ENCODE measurements around the gene DHRS3.
"Not testable (repeated sequence)": the region's sequence is repeated elsewhere in the genome, so short reads cannot be mapped to it uniquely, and the experiment has no call there.

Gene DHRS3

GRCh38 chr1:12529640-12530174 lies 88.3 kb downstream of the DHRS3 start:
- 92 to 94% methylated on average over 3 of the region's 3 CpGs for WGBS, 2 experiments
- no peaks in the 10 kb centered on the region for H3K27me3 ChIP-seq (ENCODE audit: control insufficient read depth, insufficient read depth, low read length, poor library complexity, severe bottlenecking)
- H3K27ac ChIP-seq (ENCODE audit: insufficient read depth, low read depth, low read length, poor library complexity, severe bottlenecking) = no peak overlapping the region
- H3K4me1 ChIP-seq (ENCODE audit: control insufficient read depth, insufficient read depth, low read length) = no peaks in the 10 kb centered on the region
- no peaks in the 10 kb centered on the region for H3K9me3 ChIP-seq (ENCODE audit: control insufficient read depth, low read length)
- H3K4me3 ChIP-seq (ENCODE audit: insufficient read depth, low read depth, low read length) = no peak overlapping the region
- H3K36me3 ChIP-seq (ENCODE audit: control insufficient read depth, insufficient read depth, low read length) = no peaks in the 10 kb centered on the region

DNA sequence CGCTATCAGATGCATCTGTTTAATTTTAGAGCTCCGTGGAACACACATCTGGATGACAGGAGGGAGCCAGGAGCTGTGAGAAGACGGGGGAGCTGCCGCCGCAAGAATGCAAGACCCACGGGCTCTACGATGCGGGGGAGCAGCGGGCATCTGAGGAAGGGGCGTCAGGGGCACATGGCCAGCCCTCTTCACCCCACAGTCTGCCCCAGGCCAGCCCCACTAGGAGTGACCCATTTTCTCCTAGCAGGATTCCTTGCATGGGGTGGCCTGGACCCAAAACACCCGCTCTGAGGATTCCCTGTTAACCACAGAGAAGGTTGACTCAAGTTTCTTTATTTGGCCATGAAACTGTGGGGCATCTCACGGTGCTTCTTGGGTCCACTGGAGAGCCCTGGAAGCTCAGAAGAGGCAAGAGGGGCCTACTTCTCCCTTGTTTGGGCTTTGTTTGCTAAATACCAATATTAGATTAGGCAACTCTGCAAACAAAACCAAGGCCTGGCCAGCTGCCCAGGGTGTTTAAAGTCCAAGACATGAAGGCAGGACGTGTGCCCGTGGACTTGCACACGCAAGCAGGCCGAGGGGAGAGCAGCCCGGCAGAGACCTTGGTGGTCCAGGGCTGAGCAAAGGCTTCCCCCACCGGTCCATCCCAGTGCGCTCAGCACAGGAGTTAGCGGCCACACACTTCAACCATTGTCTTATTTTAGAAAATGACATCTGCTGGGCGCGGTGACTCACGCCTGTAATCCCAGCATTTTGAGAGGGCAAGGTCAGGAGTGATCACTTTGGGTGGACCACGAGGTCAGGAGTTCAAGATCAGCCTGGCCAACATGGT lies 89.8 kb downstream of the DHRS3 start:
- Histone ChIP-seq H3K4me3 (ENCODE audit: insufficient read depth, low read depth, low read length) (no peak overlapping the region), H3K27me3 (ENCODE audit: control insufficient read depth, insufficient read depth, low read length, poor library complexity, severe bottlenecking) (no peaks in the 10 kb centered on the region), H3K4me1 (ENCODE audit: control insufficient read depth, insufficient read depth, low read length) (no peaks in the 10 kb centered on the region), H3K27ac (ENCODE audit: insufficient read depth, low read depth, low read length, poor library complexity, severe bottlenecking) (no peak overlapping the region), H3K9me3 (ENCODE audit: control insufficient read depth, low read length) (no peaks in the 10 kb centered on the region), H3K36me3 (ENCODE audit: control insufficient read depth, insufficient read depth, low read length) (no peaks in the 10 kb centered on the region)
- 94% methylated on average over 24 of the region's 24 CpGs for WGBS, 2 experiments

GRCh38 chr1:12527564-12527963 lies 90.4 kb downstream of the DHRS3 start:
- H3K27me3 ChIP-seq (ENCODE audit: control insufficient read depth, insufficient read depth, low read length, poor library complexity, severe bottlenecking) = no peaks in the 10 kb centered on the region
- no peaks in the 10 kb centered on the region for H3K9me3 ChIP-seq (ENCODE audit: control insufficient read depth, low read length)
- no peak overlapping the region for H3K27ac ChIP-seq (ENCODE audit: insufficient read depth, low read depth, low read length, poor library complexity, severe bottlenecking)
- no peaks in the 10 kb centered on the region for H3K4me1 ChIP-seq (ENCODE audit: control insufficient read depth, insufficient read depth, low read length)
- no peaks in the 10 kb centered on the region for H3K36me3 ChIP-seq (ENCODE audit: control insufficient read depth, insufficient read depth, low read length)
- WGBS, 2 experiments = 95 to 96% methylated on average over 16 of the region's 16 CpGs
- H3K4me3 ChIP-seq (ENCODE audit: insufficient read depth, low read depth, low read length) = no peak overlapping the region

- no peak overlapping the region for H3K27ac ChIP-seq (ENCODE audit: insufficient read depth, low read depth, low read length, poor library complexity, severe bottlenecking)
- H3K4me3 ChIP-seq (ENCODE audit: insufficient read depth, low read depth, low read length) = no peak overlapping the region
- H3K9me3 ChIP-seq (ENCODE audit: control insufficient read depth, low read length) = no peaks in the 10 kb centered on the region
- H3K4me1 ChIP-seq (ENCODE audit: control insufficient read depth, insufficient read depth, low read length) = no peaks in the 10 kb centered on the region
- 92 to 94% methylated on average over 13 of the region's 13 CpGs for WGBS, 2 experiments
- H3K27me3 ChIP-seq (ENCODE audit: control insufficient read depth, insufficient read depth, low read length, poor library complexity, severe bottlenecking) = no peaks in the 10 kb centered on the region
- H3K36me3 ChIP-seq (ENCODE audit: control insufficient read depth, insufficient read depth, low read length) = no peaks in the 10 kb centered on the region
These were observed 92.5 kb downstream of the DHRS3 start for GRCh38 chr1:12525311-12526181.

DNA sequence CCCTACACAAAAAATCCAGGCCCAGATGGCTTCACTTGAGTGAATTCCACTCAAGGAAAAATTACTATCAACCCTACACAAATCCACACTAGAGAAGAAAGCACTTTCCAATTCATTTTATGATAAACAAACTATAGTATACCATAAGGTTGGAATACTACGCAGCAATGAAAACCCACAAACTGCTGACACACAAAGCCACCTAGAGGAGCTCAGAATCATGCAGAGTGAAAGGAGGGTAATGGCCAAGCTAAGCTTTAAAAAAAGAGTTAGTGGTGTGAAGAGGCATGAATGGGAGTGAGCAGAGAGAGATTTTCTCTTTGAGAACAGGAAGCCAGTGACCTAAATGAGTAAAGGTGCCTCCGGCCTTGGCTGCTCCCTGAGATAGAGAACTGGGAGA lies 93.7 kb downstream of the DHRS3 start:
- no peak overlapping the region for H3K27ac ChIP-seq (ENCODE audit: insufficient read depth, low read depth, low read length, poor library complexity, severe bottlenecking)
- WGBS, 2 experiments = 88 to 95% methylated on average over 1 to 2 of the region's 2 CpGs

DNA sequence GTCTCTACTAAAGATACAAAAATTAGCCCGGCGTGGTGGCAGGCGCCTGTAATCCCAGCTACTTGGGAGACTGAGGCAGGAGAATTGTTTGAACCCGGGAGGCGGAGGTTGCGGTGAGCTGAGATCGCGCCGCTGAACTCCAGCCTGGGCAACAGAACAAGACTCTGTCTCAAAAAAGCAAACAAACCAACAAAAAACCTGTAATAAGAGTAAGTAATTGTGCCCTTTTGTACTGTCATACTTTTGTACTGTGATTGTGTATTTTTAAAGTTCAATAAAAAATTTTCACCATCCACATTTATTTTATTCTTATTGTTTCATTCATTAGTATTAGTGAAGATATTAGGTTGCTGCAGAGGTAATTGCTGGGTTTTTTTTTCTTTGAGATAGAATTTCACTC lies 95.2 kb downstream of the DHRS3 start:
- H3K27ac ChIP-seq (ENCODE audit: insufficient read depth, low read depth, low read length, poor library complexity, severe bottlenecking); H3K36me3 ChIP-seq (ENCODE audit: control insufficient read depth, insufficient read depth, low read length); H3K9me3 ChIP-seq (ENCODE audit: control insufficient read depth, low read length); H3K27me3 ChIP-seq (ENCODE audit: control insufficient read depth, insufficient read depth, low read length, poor library complexity, severe bottlenecking); H3K4me3 ChIP-seq (ENCODE audit: insufficient read depth, low read depth, low read length); H3K4me1 ChIP-seq (ENCODE audit: control insufficient read depth, insufficient read depth, low read length): not testable (repeated sequence)
- 96 to 99% methylated on average over 9 of the region's 9 CpGs for WGBS, 2 experiments

More for the DNA sequence above, 93.7 kb downstream of the DHRS3 start:
- no peaks in the 10 kb centered on the region for H3K4me1 ChIP-seq (ENCODE audit: control insufficient read depth, insufficient read depth, low read length)
- no peaks in the 10 kb centered on the region for H3K27me3 ChIP-seq (ENCODE audit: control insufficient read depth, insufficient read depth, low read length, poor library complexity, severe bottlenecking)
- no peaks in the 10 kb centered on the region for H3K36me3 ChIP-seq (ENCODE audit: control insufficient read depth, insufficient read depth, low read length)
- H3K9me3 ChIP-seq (ENCODE audit: control insufficient read depth, low read length) = no peaks in the 10 kb centered on the region
- H3K4me3 ChIP-seq (ENCODE audit: insufficient read depth, low read depth, low read length) = no peak overlapping the region

DNA sequence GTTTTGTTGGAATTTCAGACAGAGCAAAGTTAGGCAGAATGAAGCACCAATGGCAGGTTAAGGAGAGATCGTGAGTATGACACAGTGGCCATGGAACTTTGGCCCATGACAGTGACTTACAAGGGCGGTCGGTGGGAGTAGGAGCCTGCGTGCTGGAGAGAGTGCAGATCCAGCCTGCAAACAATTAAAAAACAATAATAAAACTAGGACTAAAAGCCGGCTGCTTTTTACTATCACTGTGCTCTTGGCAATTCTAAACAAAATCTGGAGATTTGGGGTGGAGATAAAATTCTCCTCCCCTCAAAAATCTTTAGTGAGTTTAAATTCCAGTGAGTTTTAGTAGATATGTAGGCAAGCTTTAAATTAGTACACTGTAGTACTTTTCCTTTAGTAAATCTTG lies 96.9 kb downstream of the DHRS3 start:
- no peaks in the 10 kb centered on the region for H3K9me3 ChIP-seq (ENCODE audit: control insufficient read depth, low read length)
- H3K4me3 ChIP-seq (ENCODE audit: insufficient read depth, low read depth, low read length) = no peak overlapping the region
- H3K27ac ChIP-seq (ENCODE audit: insufficient read depth, low read depth, low read length, poor library complexity, severe bottlenecking) = no peak overlapping the region
- WGBS, 2 experiments = 94 to 97% methylated on average over 5 of the region's 5 CpGs
- no peaks in the 10 kb centered on the region for H3K27me3 ChIP-seq (ENCODE audit: control insufficient read depth, insufficient read depth, low read length, poor library complexity, severe bottlenecking)
- no peaks in the 10 kb centered on the region for H3K36me3 ChIP-seq (ENCODE audit: control insufficient read depth, insufficient read depth, low read length)
- peaks cover 6% of the 10 kb centered on the region for H3K4me1 ChIP-seq (ENCODE audit: control insufficient read depth, insufficient read depth, low read length)

DNA sequence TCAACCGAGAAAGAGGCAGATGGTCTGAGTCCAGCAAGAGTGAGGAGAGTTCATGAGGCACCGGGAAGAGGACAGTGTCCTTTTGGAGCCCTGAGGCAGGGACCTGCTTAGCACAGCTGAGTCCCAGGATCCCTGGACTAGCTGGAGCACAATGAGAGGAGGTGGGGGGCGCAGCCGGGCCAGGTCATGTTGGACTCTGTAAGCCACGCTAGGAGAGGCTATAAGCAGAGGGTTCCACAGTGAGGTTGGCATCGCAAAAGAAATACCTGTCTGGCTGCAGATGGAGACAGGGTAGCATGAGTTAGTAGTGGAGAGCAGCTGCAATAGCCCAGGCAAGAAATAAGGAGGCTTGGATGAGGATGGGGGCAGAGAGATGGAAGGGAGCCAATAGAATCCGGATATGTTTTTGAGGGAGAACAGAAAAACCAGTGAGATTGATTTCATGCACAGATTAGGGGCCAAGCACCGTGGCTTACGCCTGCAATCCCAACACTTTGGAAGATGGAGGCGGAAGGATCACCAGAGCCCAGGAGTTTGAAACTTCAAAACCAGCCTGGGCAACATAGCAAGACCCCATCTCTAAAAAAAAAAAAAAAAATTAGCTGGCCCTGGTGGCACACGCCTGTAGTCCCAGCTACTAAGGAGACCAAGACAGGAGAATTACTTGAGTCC lies 98.2 kb downstream of the DHRS3 start:
- Histone ChIP-seq H3K4me3 (ENCODE audit: insufficient read depth, low read depth, low read length) (no peak overlapping the region), H3K4me1 (ENCODE audit: control insufficient read depth, insufficient read depth, low read length) (peaks cover 6% of the 10 kb centered on the region), H3K9me3 (ENCODE audit: control insufficient read depth, low read length) (no peaks in the 10 kb centered on the region), H3K36me3 (ENCODE audit: control insufficient read depth, insufficient read depth, low read length) (no peaks in the 10 kb centered on the region), H3K27me3 (ENCODE audit: control insufficient read depth, insufficient read depth, low read length, poor library complexity, severe bottlenecking) (no peaks in the 10 kb centered on the region), H3K27ac (ENCODE audit: insufficient read depth, low read depth, low read length, poor library complexity, severe bottlenecking) (no peak overlapping the region)
- WGBS, 2 experiments = 92 to 94% methylated on average over 11 of the region's 11 CpGs

GRCh38 chr1:12518931-12519692 lies 98.9 kb downstream of the DHRS3 start:
- H3K36me3 ChIP-seq (ENCODE audit: control insufficient read depth, insufficient read depth, low read length) = no peaks in the 10 kb centered on the region
- H3K27me3 ChIP-seq (ENCODE audit: control insufficient read depth, insufficient read depth, low read length, poor library complexity, severe bottlenecking) = no peaks in the 10 kb centered on the region
- 72% methylated on average over 21 of the region's 21 CpGs for WGBS, 2 experiments
- H3K9me3 ChIP-seq (ENCODE audit: control insufficient read depth, low read length) = no peaks in the 10 kb centered on the region
- H3K4me1 ChIP-seq (ENCODE audit: control insufficient read depth, insufficient read depth, low read length) = peaks cover 6% of the 10 kb centered on the region
- H3K4me3 ChIP-seq (ENCODE audit: insufficient read depth, low read depth, low read length) = no peak overlapping the region
- no peak overlapping the region for H3K27ac ChIP-seq (ENCODE audit: insufficient read depth, low read depth, low read length, poor library complexity, severe bottlenecking)
